Activated B cell treated with CpG ODN at 0.5 μM for 24 hours (primary cell): ENCODE data around the gene ANKRD13C. TPM values are rescaled to one million over a fixed set of nuclear protein-coding genes. Genes with fewer than 3 reads are reported as not detected.

Experiments used
- ATAC-seq: fragments of 200-7000 bp; cut with Tn5 transposase; one replicate; pipeline ENCODE4 v1.10.0; 2021; ENCODE audit warnings: low read depth, mild to moderate bottlenecking, moderate library complexity
- CTCF ChIA-PET: fragments of 350-600 bp; sonication (Branson Sonifier 250); formaldehyde crosslinking; loops from one replicate; lab custom pipeline; 2021; ENCODE audit warnings: antibody characterized with exemption; lab: Charles Lee
- POLR2A ChIA-PET: fragments of 350-600 bp; sonication (Branson Sonifier 250); formaldehyde crosslinking; loops from one replicate; lab custom pipeline; 2021; ENCODE audit warnings: antibody characterized with exemption; lab: Charles Lee
- DNase-seq: peaks from one replicate; pipeline ENCODE4 v3.0.0; 2022
- H3K27ac Mint-ChIP-seq: one replicate; pipeline ENCODE4 v1.8.0; 2020; ENCODE audit warnings: mixed read lengths
- H3K27me3 Mint-ChIP-seq: one replicate; pipeline ENCODE4 v1.8.0; 2021; ENCODE audit warnings: mixed read lengths
- H3K36me3 Mint-ChIP-seq: one replicate; pipeline ENCODE4 v1.8.0; 2021; ENCODE audit warnings: low read depth, mixed read lengths
- H3K4me1 Mint-ChIP-seq: one replicate; pipeline ENCODE4 v1.8.0; 2021; ENCODE audit warnings: mixed read lengths
- H3K4me3 Mint-ChIP-seq: one replicate; pipeline ENCODE4 v1.8.0; 2020; ENCODE audit warnings: mild to moderate bottlenecking, mixed read lengths
- H3K9me3 Mint-ChIP-seq: one replicate; pipeline ENCODE4 v1.8.0; 2020; ENCODE audit warnings: mixed read lengths
- CTCF ChIP-seq: fragments of 200-600 bp; IDR thresholded peaks from one replicate; pipeline ENCODE4 v1.8.0; 2022; ENCODE audit warnings: antibody characterized with exemption, mild to moderate bottlenecking
- intact Hi-C: fragments of 100-400 bp; cut with micrococcal nuclease; formaldehyde crosslinking; loops from one replicate; pipeline ENCODE4 v1.15.1; 2024
- total RNA-seq: library from RNA; stranded (reverse); gene quantifications from 2 replicates; pipeline ENCODE4 v1.2.3, GENCODE V29; 2022

ANKRD13C gene
- total RNA-seq, 1 donor from 2014 or later: 21.2 TPM

GRCh38 chr1:70211541-70211940, 143.0 kb downstream of the ANKRD13C start:
- peaks cover 32% of the 10 kb centered on the region for H3K36me3 Mint-ChIP-seq
- H3K9me3 Mint-ChIP-seq: no peaks in the 10 kb centered on the region
- ATAC-seq (no peak), DNase-seq (no peak)
- intact Hi-C loops: no loop called here
- H3K4me1 Mint-ChIP-seq: peaks cover 31% of the 10 kb centered on the region
- no peak overlapping the region for H3K4me3 Mint-ChIP-seq
- CTCF ChIA-PET: no interaction called here
- no peak for TF ChIP-seq CTCF
- POLR2A ChIA-PET: no interaction called here
- no peaks in the 10 kb centered on the region for H3K27me3 Mint-ChIP-seq
- no peak overlapping the region for H3K27ac Mint-ChIP-seq

GRCh38 chr1:70210820-70211219, 143.7 kb downstream of the ANKRD13C start:
- Mint-ChIP-seq H3K9me3 (no peaks in the 10 kb centered on the region), H3K27me3 (no peaks in the 10 kb centered on the region), H3K27ac (no peak overlapping the region), H3K4me3 (no peak overlapping the region), H3K4me1 (peaks cover 38% of the 10 kb centered on the region), H3K36me3 (peaks cover 31% of the 10 kb centered on the region)
- intact Hi-C loops: no loop called here
- POLR2A ChIA-PET: interaction anchor here (0.8 kb wide), 1 partner anchor 11 kb away, joined by 3 read pairs; the partner anchor contains the start of gene SRSF11
- CTCF ChIA-PET: no interaction called here
- DNase-seq: no peak
- ATAC-seq: no peak
- TF ChIP-seq CTCF: no peak

Other genes starting within 250 kb of the ANKRD13C start
- gene LRRC40, start 149.1 kb downstream of the ANKRD13C start, total RNA-seq: 15.8 and 16.7 TPM in 2 replicates
- 182 and 231 TPM in 2 replicates for gene SRSF11, start 133.3 kb downstream of the ANKRD13C start, total RNA-seq
- 4.3 TPM in 2 replicates for gene CTH, start 56.5 kb upstream of the ANKRD13C start, total RNA-seq